GM19025 (cell line): ENCODE data around the gene FAM227B.

Experiments used
- ATAC-seq: cut with Tn5 transposase; IDR thresholded peaks from one replicate; pipeline ENCODE4 v1.9.1; 2021; ENCODE audit warnings: mild to moderate bottlenecking, low read depth, moderate library complexity; ENCODE audit not compliant: unreplicated experiment

FAM227B gene

DNA sequence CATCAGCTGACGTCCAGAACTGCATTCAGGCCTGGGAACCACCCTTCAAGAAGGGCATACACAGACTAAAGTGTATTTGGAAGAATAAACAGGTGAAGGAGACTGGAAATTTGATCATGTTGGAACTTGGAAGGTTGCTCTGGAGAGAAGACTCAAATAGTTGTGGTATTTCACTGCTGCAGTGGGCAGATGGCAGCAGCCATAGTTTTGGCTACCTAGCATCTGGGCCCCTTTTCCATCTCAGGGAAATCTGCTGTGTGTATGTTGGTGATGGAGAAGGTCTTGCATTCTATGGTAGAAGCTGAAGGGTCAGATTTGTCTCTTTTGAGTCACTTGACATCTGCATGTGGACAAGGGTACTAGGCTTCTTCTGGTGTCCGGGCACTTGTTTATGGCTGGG lies 311.9 kb downstream of the FAM227B start:
- ATAC-seq: no peak

DNA sequence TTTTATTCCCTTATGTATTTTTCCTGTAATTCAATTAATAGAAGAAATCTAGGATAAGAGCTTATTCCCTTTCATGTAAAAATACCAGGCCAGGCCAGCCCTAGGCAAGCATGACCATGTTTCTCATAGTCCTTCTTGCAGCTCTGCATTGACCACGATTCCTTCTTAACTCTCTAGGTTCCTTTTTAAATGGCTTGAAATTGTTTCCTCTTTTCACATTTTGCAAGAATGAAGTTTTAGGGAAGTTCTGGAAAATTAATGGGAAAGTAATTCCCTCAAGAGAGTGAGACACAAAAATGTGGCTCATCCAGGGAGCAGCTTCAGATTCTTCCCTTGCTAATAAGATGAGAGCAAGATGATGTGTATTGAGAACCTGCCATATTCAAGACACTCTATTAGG lies 314.1 kb downstream of the FAM227B start:
- ATAC-seq: no peak

DNA sequence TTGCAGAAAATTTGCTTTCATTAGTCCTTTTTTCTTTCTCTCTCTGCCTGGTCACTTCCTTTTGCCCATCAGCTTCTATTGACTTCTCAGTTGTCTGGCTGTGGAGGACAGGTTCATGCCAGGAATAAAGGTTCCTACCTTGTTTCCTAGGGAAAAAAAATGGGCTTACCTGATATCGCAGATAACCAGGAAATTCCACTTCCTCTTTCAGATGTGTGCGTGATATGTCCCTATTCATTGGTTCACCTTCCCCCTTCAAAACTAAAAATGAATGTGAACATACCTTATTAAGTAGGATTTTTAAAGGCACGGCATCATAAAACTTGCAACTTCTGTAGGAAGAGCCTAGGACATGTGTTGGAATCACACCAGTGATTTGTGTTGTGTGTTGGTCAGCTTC lies 317.6 kb downstream of the FAM227B start:
- ATAC-seq: no peak

DNA sequence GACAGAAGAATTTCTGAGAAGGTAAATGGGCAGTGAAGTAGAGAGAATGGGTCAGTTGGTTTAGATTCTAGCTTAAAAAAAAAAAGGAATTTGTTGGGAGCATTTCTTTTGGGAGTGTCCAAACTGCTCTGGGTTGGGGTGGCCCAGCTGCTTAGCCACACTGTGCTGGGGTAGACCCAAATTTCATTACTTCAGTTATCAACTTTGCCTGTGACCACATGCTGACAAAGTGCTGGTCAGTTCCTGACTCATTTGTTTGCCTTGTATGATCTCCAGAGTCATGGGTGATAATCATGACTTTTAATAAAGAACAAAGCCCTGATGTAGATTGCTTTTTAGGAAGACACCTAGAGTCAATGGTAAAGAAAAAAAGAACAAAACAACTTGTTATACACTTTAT lies 319.1 kb downstream of the FAM227B start:
- ATAC-seq: no peak

DNA sequence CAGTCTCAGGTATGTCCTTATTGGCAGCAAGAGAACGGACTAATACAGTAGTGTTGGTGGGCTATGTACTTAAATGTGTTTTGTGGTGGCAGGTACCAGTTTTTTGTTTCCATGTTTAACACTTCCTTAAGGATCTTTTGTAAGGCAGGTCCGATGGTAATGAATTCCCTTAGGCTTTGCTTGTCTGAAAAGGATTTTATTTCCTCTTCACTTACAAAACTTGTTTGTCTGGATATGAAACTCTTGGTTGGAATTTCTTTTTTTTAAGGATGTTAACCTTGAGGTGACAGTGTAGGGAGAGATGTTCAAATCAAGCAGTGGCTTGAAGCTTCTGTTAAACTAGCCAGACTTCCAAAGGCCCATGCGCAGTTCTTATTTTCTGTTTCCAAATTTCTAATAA lies 319.8 kb downstream of the FAM227B start:
- no peak for ATAC-seq

DNA sequence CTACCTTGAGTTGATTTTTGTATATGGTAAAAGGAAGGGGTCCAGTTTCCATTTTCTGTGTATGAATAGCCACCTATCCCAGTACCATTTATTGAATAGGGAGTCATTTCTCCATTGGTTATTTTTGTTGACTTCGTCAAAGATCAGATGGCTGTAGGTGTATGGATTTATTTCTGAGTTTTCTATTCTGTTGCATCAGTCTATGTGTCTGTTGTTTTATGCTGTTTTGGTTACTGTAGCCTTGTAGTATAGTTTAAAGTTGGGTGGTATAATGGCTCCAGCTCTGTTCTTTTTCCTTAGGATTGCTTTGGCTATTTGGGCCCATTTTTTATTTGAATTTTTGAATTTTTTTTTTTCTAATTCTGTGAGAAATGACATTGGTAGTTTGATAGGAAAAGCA lies 323.0 kb downstream of the FAM227B start:
- ATAC-seq: no peak

DNA sequence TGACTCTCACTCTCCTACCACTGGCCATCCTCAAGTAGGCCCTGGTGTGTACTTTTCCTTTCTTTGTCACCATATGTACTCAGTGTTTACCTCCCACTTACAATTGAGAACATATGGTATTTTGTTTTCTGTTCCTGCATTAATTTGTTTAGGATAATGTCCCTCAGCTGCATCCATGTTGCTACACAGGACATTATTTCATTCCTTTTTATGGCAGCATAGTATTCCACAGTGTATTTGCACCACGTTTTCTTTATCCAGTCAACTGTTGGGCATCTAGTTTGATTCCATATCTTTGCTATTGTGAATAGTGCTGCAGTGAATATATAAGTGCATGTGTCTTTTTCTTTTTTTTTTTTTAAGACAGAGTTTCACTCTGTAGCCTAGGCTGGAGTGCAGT lies 324.4 kb downstream of the FAM227B start:
- ATAC-seq: no peak

DNA sequence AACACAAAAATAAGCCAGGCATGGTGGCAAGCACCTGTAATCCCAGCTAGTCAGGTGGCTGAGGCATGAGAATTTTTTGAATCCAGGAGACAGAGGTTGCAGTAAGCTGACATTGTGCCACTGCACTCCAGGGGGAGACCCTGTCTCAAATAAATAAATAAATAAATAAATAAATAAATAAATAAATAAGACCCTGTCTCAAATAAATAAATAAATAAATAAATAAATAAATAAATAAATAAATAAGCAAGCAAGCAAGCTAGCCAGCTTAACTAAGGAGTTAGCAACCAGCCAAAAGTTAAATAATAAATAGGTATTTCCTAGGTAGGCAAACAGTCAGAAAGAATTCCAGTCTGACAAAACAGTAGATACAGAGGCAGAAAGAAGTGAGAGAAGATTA lies 326.7 kb downstream of the FAM227B start:
- no peak for ATAC-seq

DNA sequence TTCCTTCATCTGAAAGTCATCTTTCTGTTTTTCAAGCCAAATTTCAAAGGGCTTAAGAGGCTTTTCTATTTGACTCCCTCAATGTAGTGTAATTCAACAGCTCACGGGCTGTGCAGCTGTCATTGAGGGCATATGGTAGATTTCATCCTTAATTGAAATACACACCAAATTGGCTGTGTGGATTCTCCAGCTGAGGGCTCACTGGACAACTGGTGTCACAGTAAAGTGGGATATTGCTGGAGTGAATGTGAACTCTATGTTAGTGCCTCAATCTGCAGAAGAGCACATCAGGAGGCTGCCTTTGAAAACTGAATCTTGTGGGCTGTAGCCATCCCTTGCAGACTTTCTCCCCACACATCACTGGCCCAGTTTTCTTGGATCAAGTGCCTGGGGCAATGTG lies 330.4 kb downstream of the FAM227B start:
- ATAC-seq: no peak

DNA sequence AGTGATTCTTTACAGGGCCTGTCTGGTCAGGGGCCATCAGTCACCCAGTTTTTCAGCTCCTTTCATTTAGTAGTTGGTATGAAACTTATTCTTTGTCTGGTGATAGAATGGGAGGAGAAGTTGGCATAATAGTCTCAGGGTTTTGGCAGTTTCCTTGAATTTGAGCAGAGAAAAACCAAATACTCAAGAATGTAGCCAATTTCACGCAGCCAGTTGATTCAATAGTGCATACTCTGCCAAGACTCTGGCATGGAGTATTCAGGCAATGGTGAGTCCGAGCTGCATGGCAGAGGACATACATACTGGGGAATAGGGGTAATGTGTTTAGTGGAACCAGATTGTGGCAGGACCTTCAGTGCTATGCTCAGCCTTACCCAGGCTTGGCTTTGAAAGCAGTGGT lies 332.2 kb downstream of the FAM227B start:
- ATAC-seq: no peak

DNA sequence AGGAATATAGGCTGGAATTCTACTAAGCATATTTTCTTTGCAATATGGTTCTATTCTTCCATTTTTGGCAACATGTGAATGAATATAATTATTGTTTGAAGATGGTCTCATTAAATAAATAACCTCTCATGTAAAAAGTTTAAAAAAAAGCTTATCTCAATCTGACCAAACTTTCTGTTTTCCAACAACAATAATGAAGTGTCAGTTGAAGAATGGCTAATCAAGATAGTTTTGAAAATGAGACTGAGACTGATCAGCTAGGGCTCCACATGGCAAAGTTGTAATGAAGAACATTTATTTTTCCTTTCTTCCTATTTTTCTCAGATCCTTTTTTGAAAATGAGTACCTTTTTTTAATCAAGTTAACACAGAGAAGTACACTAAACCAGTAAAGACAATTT lies 333.1 kb downstream of the FAM227B start:
- ATAC-seq: no peak

DNA sequence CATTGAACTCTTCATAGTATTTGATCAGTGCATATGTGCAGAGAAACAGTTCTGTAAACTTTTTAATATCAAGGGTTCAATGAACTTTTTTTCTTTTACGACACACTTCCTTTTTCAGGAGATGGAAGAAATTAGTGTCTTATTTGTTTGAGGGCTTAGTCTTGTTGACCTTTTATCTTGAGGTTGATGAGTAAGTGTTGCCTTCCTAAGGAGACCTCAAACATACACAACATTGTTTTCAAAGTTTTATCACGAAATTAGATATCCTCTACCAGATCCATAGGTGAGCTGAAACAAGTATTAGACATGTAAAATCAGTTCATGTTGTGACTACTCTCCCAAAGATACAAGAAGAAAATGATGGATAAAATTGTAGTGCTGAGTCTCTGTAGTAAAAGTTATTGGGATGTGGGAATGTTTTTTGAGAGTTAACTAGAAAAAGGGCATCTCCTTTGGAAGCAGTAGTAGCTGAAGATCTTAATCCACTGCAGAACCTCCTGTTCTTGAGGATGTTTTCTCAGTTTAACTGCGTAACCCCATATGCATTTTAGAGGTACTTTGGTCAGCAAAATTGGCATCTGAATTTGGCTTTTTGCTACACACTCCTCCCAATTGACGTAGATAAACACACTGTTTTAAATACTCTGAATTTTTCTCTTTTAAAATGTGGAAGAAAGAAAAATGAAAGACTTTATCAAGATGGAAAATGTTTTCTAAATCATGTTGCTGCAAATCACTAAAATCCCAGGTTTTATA lies 333.8 kb downstream of the FAM227B start:
- ATAC-seq: no peak

DNA sequence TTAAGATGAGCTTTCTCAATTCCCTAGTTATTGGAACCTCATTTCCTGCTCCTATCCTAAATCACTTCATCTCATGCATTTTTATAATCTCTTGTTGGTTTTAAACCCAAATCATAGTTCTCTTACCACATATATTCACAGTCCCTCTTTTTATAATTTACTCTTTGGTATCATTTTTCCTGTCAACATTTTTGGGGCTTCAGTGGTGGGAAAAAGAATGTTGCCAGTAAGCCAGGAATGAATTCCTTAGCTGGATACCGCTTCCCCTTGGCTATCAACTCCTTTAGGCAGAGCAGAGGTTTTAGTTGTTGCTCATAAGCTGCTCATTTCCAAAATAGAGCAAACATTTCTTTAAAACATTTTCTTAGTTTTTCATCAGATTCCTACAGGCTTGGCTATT lies 338.3 kb downstream of the FAM227B start:
- no peak for ATAC-seq

DNA sequence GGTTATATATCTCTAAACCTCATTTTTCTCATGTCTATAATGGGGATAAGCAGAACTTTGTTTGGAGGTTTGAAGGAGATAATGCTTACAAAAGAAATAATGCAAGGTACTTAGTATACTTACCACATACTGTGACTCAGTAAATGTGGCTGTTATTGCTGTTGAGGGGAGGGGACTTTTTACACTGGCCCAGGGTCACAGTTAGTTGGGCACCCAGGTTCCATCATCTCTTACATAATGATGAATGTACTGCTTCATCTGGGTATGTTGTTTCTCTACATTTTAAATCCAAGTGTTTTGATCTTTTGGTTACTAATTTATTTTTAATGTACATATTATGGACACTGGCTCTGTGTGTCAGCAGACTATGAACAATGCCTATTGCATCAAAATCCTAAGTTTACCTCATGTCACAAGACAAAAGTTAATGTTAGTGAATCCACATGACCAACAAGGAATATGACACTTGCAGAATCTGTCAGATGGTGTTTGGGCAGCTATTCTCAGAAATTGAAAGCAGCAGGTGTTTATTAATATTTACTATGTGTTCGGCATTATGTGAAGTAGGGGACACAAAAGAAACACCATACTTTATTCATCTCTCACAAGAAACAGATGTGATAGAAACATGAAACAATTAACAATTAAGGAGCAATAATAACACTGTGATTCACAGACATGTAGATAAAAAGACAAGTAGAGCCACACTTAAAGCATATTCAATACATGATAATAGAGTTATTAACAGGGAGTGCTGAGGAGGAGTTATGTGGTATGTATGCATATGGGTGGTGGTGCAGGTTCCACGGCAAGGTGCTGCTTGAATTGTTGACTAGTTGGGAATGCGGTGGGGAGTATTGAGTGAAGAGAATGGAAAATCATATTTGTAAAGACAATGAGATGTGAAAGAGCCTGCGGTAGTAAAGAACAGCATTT lies 340.8 kb downstream of the FAM227B start:
- ATAC-seq: no peak

DNA sequence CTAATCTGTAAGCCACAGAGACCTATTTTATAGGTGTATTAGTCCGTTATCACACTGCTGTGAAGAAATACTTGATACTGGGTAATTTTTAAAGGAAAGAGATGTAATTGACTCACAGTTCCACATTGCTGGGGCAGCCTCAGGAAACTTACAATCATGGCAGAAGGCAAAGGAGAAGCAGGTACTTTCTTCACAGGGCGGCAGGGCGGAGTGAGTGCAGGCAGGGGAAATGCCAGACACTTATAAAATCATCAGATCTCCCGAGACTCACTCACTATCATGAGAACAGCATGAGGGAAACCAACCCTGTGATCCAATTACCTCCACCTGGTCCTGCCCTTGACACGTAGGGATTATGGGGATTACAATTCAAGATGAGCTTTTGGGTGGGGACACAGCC lies 341.9 kb downstream of the FAM227B start:
- ATAC-seq: no peak
